HL-60 (cell line): ENCODE results near the gene ZNF219.
A peak's percentile ranks its signal among the peaks of the same experiment; 100 is the strongest.

ENCODE experiments used
- DNase-seq, 2 experiments: peaks; one replicate each; pipeline ENCODE4 v3.0.0-alpha.2; 2010 to 2020; ENCODE audit warnings: low read depth in 1 of 2, low spot score in 1 of 2
- H3K27ac ChIP-seq: fragments of 250-450 bp; sonication (Bioruptor Pico); replicated peaks from 2 replicates; pipeline ENCODE4 v1.5.1; 2020; ENCODE audit warnings: mild to moderate bottlenecking, moderate library complexity
- H3K27me3 ChIP-seq: fragments of 250-450 bp; sonication (Bioruptor Pico); 2 replicates; pipeline ENCODE4 v1.5.1; 2021; ENCODE audit warnings: mild to moderate bottlenecking, moderate library complexity; ENCODE audit not compliant: insufficient read depth, poor library complexity, severe bottlenecking
- H3K4me3 ChIP-seq: replicated peaks from 2 replicates; pipeline ENCODE4 v1.5.1; 2011; ENCODE audit warnings: mild to moderate bottlenecking, control low read depth, low read length; ENCODE audit not compliant: insufficient read depth
- GABPA ChIP-seq: IDR thresholded peaks from 2 replicates; pipeline ENCODE4 v1.6.1; 2012; ENCODE audit warnings: low read depth
- POLR2AphosphoS5 ChIP-seq: IDR thresholded peaks from 2 replicates; pipeline ENCODE4 v1.6.1; 2012; ENCODE audit warnings: low read depth
- SPI1 ChIP-seq: IDR thresholded peaks from 2 replicates; pipeline ENCODE4 v1.6.1; 2012; ENCODE audit warnings: low read depth, mild to moderate bottlenecking, borderline replicate concordance
- TF ChIP-seq, protein P1 (sequence below): IDR thresholded peaks from 2 replicates; pipeline ENCODE4 v1.6.1; 2012; ENCODE audit warnings: low read depth; ENCODE audit not compliant: insufficient replicate concordance
- TF ChIP-seq, protein P2 (sequence below): IDR thresholded peaks from one replicate; pipeline ENCODE4 v1.5.1; 2011; ENCODE audit warnings: low read length, control low read depth, inconsistent platforms; ENCODE audit not compliant: insufficient read depth

The ZNF219 gene

DNA sequence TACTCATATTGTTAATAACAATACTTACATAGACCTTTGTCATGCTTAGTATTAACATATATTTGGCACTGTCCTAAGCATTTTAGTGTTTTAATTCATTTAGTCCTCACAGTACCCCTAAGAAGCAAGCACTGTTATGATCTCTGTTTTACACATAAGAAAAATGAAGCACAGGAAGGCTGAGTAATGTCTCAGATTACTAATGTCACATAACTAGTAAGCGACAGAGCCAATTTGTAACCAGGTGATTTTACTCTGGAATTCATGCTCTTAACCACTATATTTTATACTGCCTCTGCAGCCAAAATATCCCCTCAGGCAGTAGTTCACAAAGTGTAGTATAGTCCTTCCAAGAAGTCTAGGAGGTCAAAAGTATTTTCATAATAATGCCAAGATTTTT is 22.7 kb upstream of the ZNF219 start:
- Histone ChIP-seq H3K27ac (no peak overlapping the region), H3K4me3 (no peak overlapping the region), H3K27me3 (no peaks in the 10 kb centered on the region)
- TF ChIP-seq, protein P1, sequence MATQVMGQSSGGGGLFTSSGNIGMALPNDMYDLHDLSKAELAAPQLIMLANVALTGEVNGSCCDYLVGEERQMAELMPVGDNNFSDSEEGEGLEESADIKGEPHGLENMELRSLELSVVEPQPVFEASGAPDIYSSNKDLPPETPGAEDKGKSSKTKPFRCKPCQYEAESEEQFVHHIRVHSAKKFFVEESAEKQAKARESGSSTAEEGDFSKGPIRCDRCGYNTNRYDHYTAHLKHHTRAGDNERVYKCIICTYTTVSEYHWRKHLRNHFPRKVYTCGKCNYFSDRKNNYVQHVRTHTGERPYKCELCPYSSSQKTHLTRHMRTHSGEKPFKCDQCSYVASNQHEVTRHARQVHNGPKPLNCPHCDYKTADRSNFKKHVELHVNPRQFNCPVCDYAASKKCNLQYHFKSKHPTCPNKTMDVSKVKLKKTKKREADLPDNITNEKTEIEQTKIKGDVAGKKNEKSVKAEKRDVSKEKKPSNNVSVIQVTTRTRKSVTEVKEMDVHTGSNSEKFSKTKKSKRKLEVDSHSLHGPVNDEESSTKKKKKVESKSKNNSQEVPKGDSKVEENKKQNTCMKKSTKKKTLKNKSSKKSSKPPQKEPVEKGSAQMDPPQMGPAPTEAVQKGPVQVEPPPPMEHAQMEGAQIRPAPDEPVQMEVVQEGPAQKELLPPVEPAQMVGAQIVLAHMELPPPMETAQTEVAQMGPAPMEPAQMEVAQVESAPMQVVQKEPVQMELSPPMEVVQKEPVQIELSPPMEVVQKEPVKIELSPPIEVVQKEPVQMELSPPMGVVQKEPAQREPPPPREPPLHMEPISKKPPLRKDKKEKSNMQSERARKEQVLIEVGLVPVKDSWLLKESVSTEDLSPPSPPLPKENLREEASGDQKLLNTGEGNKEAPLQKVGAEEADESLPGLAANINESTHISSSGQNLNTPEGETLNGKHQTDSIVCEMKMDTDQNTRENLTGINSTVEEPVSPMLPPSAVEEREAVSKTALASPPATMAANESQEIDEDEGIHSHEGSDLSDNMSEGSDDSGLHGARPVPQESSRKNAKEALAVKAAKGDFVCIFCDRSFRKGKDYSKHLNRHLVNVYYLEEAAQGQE = no peak
- TF ChIP-seq, protein P2, sequence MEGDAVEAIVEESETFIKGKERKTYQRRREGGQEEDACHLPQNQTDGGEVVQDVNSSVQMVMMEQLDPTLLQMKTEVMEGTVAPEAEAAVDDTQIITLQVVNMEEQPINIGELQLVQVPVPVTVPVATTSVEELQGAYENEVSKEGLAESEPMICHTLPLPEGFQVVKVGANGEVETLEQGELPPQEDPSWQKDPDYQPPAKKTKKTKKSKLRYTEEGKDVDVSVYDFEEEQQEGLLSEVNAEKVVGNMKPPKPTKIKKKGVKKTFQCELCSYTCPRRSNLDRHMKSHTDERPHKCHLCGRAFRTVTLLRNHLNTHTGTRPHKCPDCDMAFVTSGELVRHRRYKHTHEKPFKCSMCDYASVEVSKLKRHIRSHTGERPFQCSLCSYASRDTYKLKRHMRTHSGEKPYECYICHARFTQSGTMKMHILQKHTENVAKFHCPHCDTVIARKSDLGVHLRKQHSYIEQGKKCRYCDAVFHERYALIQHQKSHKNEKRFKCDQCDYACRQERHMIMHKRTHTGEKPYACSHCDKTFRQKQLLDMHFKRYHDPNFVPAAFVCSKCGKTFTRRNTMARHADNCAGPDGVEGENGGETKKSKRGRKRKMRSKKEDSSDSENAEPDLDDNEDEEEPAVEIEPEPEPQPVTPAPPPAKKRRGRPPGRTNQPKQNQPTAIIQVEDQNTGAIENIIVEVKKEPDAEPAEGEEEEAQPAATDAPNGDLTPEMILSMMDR = no peak
- TF ChIP-seq SPI1 (no peak), POLR2AphosphoS5 (no peak), GABPA (no peak)
- DNase-seq = no peak

DNA sequence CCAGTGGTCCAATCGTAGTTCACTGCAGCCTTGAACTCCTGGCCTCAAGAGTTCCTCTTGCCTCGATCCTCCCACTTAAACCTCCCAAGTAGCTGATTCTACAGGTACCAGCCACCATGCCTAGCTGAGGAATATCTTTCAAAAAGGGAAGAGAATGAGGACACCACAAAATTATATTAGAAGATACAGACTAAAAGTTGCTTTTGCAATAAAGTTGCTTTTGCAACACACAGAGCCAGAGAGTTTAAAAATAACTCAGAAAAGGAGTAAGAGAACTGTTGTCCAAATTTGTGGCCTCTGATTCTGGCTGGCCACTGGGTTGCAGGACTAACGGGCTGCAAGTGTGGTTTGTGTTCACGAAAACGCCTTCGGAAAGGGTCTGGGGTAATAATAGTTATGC is 22.2 kb upstream of the ZNF219 start:
- DNase-seq = no peak
- 0 out of 2 replicates have a peak, but pooled peaks have one; percentile 5 for TF ChIP-seq SPI1
- TF ChIP-seq, protein P2 = no peak
- TF ChIP-seq GABPA = no peak
- TF ChIP-seq, protein P1 = no peak

DNA sequence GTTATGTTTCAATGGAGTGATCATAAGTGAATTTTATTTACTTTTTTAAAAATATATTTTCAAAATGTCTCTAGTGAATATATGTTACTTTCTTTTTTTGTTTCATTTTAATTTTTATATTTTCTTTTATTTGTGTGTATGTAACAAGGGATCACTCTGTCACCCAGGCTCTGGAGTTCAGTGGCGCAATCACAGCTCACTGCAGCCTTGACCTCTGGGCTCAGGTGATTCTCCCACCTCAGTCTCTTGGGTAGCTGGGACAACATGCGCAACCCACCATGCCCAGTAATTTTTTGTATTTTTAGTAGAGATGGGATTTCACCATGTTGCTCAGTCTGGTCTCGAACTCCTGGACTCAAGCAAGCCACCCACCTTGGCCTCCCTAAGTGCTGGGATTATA is 20.5 kb upstream of the ZNF219 start:
- Histone ChIP-seq H3K27me3 (no peaks in the 10 kb centered on the region), H3K4me3 (no peak overlapping the region), H3K27ac (no peak overlapping the region)
- no peak for TF ChIP-seq POLR2AphosphoS5
- TF ChIP-seq, protein P1 = no peak
- TF ChIP-seq GABPA = no peak
- no peak for TF ChIP-seq SPI1
- TF ChIP-seq, protein P2 = no peak
- DNase-seq = no peak

More for the DNA sequence above, 22.2 kb upstream of the ZNF219 start:
- no peak overlapping the region for H3K4me3 ChIP-seq
- no peak overlapping the region for H3K27ac ChIP-seq
- H3K27me3 ChIP-seq = no peaks in the 10 kb centered on the region
